K562 (cell line): Measurements from ENCODE around the gene KNSTRN. TPM values are rescaled to one million over a fixed set of nuclear protein-coding genes. Genes with fewer than 3 reads are reported as not detected.
A peak's percentile ranks its signal among the peaks of the same experiment; 100 is the strongest.

Experiments
- CHCHD3 ChIP-seq: fragments of 250-450 bp; sonication (Bioruptor Pico); IDR thresholded peaks from 2 replicates; pipeline ENCODE4 v2.1.2; 2022; ENCODE audit warnings: mild to moderate bottlenecking
- CREB1 ChIP-seq, 2 experiments: sonication (generic) in 1 of 2; formaldehyde crosslinking in 1 of 2; IDR thresholded peaks; 2 replicates each; pipeline versions ENCODE4 v1.6.1 to v1.8.0; 2012 to 2022; ENCODE audit warnings: inconsistent platforms in 1 of 2, mild to moderate bottlenecking in 1 of 2, missing genetic modification reagents in 1 of 2, moderate library complexity in 1 of 2
- ETV1 ChIP-seq: fragments of 450-650 bp; conservative IDR thresholded peaks from 2 replicates; pipeline ENCODE4 v1.6.1; 2016; ENCODE audit warnings: missing genetic modification characterization, control low read depth, low read depth, missing compliant biosample characterization
- FOXK2 ChIP-seq, 2 experiments: fragments of 450-650 bp; IDR thresholded peaks in 1 of 2; conservative IDR thresholded peaks in 1 of 2; 2 replicates each; pipeline ENCODE4 v1.6.1; 2016; ENCODE audit warnings: low read depth in 2 of 2, mild to moderate bottlenecking in 1 of 2
- FOXP1 ChIP-seq: sonication (generic); formaldehyde crosslinking; IDR thresholded peaks from 2 replicates; pipeline ENCODE4 v1.8.0; 2022; ENCODE audit warnings: mild to moderate bottlenecking, missing genetic modification reagents
- HCFC1 ChIP-seq: IDR thresholded peaks from 2 replicates; pipeline ENCODE4 v1.6.1; 2012; ENCODE audit warnings: low read depth, low read length, improper control_type of control experiment
- KDM4B ChIP-seq, 2 experiments: fragments of 450-650 bp in 1 of 2; sonication (generic) in 1 of 2; IDR thresholded peaks; 2 replicates each; pipeline ENCODE4 v1.6.1; 2016 to 2017; ENCODE audit warnings: borderline replicate concordance in 2 of 2, antibody characterized with exemption in 1 of 2, low read depth in 1 of 2, mild to moderate bottlenecking in 1 of 2
- KDM5B ChIP-seq: fragments of 200-600 bp; sonication (generic); IDR thresholded peaks from 2 replicates; pipeline ENCODE4 v1.6.1; 2012; ENCODE audit warnings: low read depth, mild to moderate bottlenecking, moderate library complexity, low read length, control low read depth, inconsistent platforms; ENCODE audit not compliant: insufficient replicate concordance
- MBD1 ChIP-seq: fragments of 250-450 bp; sonication (Bioruptor Pico); IDR thresholded peaks from 2 replicates; pipeline ENCODE4 v1.8.0; 2022; ENCODE audit warnings: inconsistent platforms
- MEF2D ChIP-seq: conservative IDR thresholded peaks from 2 replicates; pipeline ENCODE4 v1.6.1; 2016; ENCODE audit warnings: low read depth, missing genetic modification characterization, missing compliant biosample characterization
- NEUROD1 ChIP-seq: fragments of 150-350 bp; IDR thresholded peaks from 2 replicates; pipeline ENCODE4 v1.6.1; 2014; ENCODE audit warnings: borderline replicate concordance, low read length, low read depth; ENCODE audit not compliant: partially characterized antibody
- PBX2 ChIP-seq, 2 experiments: IDR thresholded peaks in 1 of 2; conservative IDR thresholded peaks in 1 of 2; 2 replicates each; pipeline ENCODE4 v1.6.1; 2016; ENCODE audit warnings: low read depth in 2 of 2, mild to moderate bottlenecking in 1 of 2, missing compliant biosample characterization in 1 of 2, missing genetic modification characterization in 1 of 2, moderate library complexity in 1 of 2
- PHF8 ChIP-seq: fragments of 200-600 bp; sonication (generic); IDR thresholded peaks from 2 replicates; pipeline ENCODE4 v1.6.1; 2012; ENCODE audit warnings: mixed run types, mild to moderate bottlenecking, inconsistent platforms, low read length, moderate library complexity, borderline replicate concordance
- PTTG1 ChIP-seq: fragments of 450-650 bp; IDR thresholded peaks from 2 replicates; pipeline ENCODE4 v1.6.1; 2016; ENCODE audit warnings: low read depth, mild to moderate bottlenecking, missing genetic modification characterization, missing compliant biosample characterization
- TARDBP ChIP-seq: fragments of 450-650 bp; IDR thresholded peaks from 2 replicates; pipeline ENCODE4 v1.6.1; 2016
- TBL1XR1 ChIP-seq, 2 experiments: IDR thresholded peaks; 2 replicates each; pipeline ENCODE4 v1.6.1; 2012; ENCODE audit warnings: improper control_type of control experiment in 2 of 2, low read length in 2 of 2, mild to moderate bottlenecking in 1 of 2
- TBP ChIP-seq: optimal IDR thresholded peaks from 2 replicates; pipeline ENCODE3; 2011; ENCODE audit warnings: low read depth, low read length, improper control_type of control experiment
- ZFP36 ChIP-seq: fragments of 150-350 bp; IDR thresholded peaks from 2 replicates; pipeline ENCODE4 v1.6.1; 2018; ENCODE audit warnings: low read length, low read depth; ENCODE audit not compliant: partially characterized antibody
- ZHX1 ChIP-seq: fragments of 150-350 bp; conservative IDR thresholded peaks from 2 replicates; pipeline ENCODE4 v1.6.1; 2014; ENCODE audit warnings: low read length
- ZNF780A ChIP-seq: fragments of 250-450 bp; sonication (Bioruptor Pico); IDR thresholded peaks from 2 replicates; pipeline ENCODE4 v1.5.0; 2021; ENCODE audit warnings: mild to moderate bottlenecking
- polyA plus RNA-seq, 8 experiments: library from polyadenylated mRNA; depleted of rRNA in 4 of 8; stranded (reverse) in 5 of 8; unstranded in 3 of 8; fragments of >200 nt; fragmentation: Nextera tagmentation in 2 of 8; fragmentation: Illumina TruSeq in 1 of 8; extraction: Ambion mirVana in 2 of 8; extraction: Trizol in 1 of 8; gene quantifications; 2 replicates each; pipeline versions ENCODE4 v1.2.1 to v1.2.3, GENCODE V29; 2011 to 2014; ENCODE audit warnings: inconsistent platforms in 1 of 8, missing spikeins in 1 of 8
- total RNA-seq, 7 experiments: library from RNA; depleted of rRNA in 6 of 7; stranded (reverse); fragments of >200 nt in 6 of 7; fragmentation: Illumina TruSeq in 2 of 7; extraction: Trizol in 2 of 7; gene quantifications; 2 replicates each; pipeline versions ENCODE4 v1.2.1 to v1.2.3, GENCODE V29; 2011 to 2021; ENCODE audit warnings: low replicate concordance in 1 of 7

Gene KNSTRN
- total and polyA plus RNA-seq, 9 of the 15 experiments (the other 6 are each of a cell fraction or from before 2014, with no cell fraction given) = 48.7 to 88.2 (median 66.3) TPM

- TF ChIP-seq PTTG1 (tag) (no peak), PHF8 (peak; percentile 30; the same call in 1 of the 2 replicates), PBX2 (CRISPR knock-in tag; IDR thresholded peaks at IDR 0.05; ENCODE audit: low read depth) (no peak), PBX2 (tag; conservative IDR thresholded peaks at IDR 0.05; ENCODE audit: low read depth) (no peak), MBD1 (CRISPR knock-in tag) (no peak), MEF2D (tag) (no peak), TBP (no peak), HCFC1 (no peak), FOXK2 (conservative IDR thresholded peaks at IDR 0.05 in 1 of 2, IDR thresholded peaks at IDR 0.05 in 1 of 2; ENCODE audit: low read depth in 2 of 2) (no peak; a peak in 1 of 4 replicates), ZNF780A (CRISPR knock-in tag) (no peak), ZFP36 (no peak), FOXP1 (CRISPR knock-in tag) (peak; percentile 50; the same call in 1 of the 2 replicates), ETV1 (tag) (no peak), TARDBP (no peak), TBL1XR1 (IDR thresholded peaks at IDR 0.05; ENCODE audit: low read length in 2 of 2) (no peak), ZHX1 (no peak), NEUROD1 (no peak), CHCHD3 (CRISPR knock-in tag) (no peak), KDM5B (no peak), CREB1 (IDR thresholded peaks at IDR 0.05) (no peak), CREB1 (CRISPR knock-in tag; IDR thresholded peaks at IDR 0.05) (no peak), KDM4B (IDR thresholded peaks at IDR 0.05; ENCODE audit: borderline replicate concordance in 2 of 2, low read depth in 1 of 2) (no peak)
Observed at GRCh38 chr15:40333922-40334492, 48.5 kb upstream of the KNSTRN start (continued).
